Stomach (tissue), 9 donors: ENCODE results near the gene IRF7. TPM values are rescaled to one million over a fixed set of nuclear protein-coding genes. Genes with fewer than 3 reads are reported as not detected.

Experiments
- DNase-seq, 2 donors: peaks; one replicate each; pipeline versions ENCODE4 v3.0.0 to v3.0.0-alpha.2; 2013 to 2019
- H3K27ac ChIP-seq, 5 donors: fragments of 200-600 bp in 4 of 5; sonication (generic) in 4 of 5; one replicate each; pipeline ENCODE4 v1.5.1; 2013 to 2019; ENCODE audit warnings: mild to moderate bottlenecking in 1 of 5, moderate library complexity in 1 of 5
- H3K27me3 ChIP-seq, 3 donors: fragments of 200-600 bp; sonication (generic); one replicate each; pipeline ENCODE4 v1.5.1; 2017 to 2019; ENCODE audit warnings: mixed run types in 1 of 3
- H3K36me3 ChIP-seq, 4 donors: fragments of 200-600 bp; sonication (generic); 1 replicate in 3 of 4; 2 replicates in 1 of 4; pipeline ENCODE4 v1.5.1; 2016 to 2019
- H3K4me1 ChIP-seq, 4 donors: fragments of 200-600 bp; sonication (generic); one replicate each; pipeline ENCODE4 v1.5.1; 2016 to 2019
- H3K4me3 ChIP-seq, 4 donors: fragments of 200-600 bp; sonication (generic) in 3 of 4; one replicate each; pipeline ENCODE4 v1.5.1; 2016 to 2019; ENCODE audit warnings: mild to moderate bottlenecking in 1 of 4
- H3K9me3 ChIP-seq, 4 donors: fragments of 200-600 bp; sonication (generic); one replicate each; pipeline ENCODE4 v1.5.1; 2016 to 2019
- EP300 ChIP-seq: sonication (generic); formaldehyde crosslinking; IDR thresholded peaks from one replicate; pipeline ENCODE4 v1.6.1; 2017; ENCODE audit warnings: antibody characterized with exemption
- POLR2A ChIP-seq, 4 donors: fragments of 450-650 bp; IDR thresholded peaks; one replicate each; pipeline ENCODE4 v1.6.1; 2016; ENCODE audit warnings: antibody characterized with exemption in 4 of 4, control low read depth in 2 of 4, mild to moderate bottlenecking in 1 of 4, moderate library complexity in 1 of 4
- POLR2AphosphoS5 ChIP-seq, 3 donors: sonication (generic); formaldehyde crosslinking; IDR thresholded peaks; one replicate each; pipeline ENCODE4 v1.6.1; 2016; ENCODE audit warnings: antibody characterized with exemption in 3 of 3
- WGBS, 5 donors: extraction: QIAGEN DNeasy Blood & Tissue Kit in 3 of 5; methylation state at CpG; one replicate each; pipeline versions ENCODE4 v1.1.5 to v1.1.7; 2013 to 2018; 5-methylcytosine and 5-hydroxymethylcytosine counted together
- intact Hi-C: fragments of 100-400 bp; cut with DNase I; formaldehyde crosslinking; loops from one replicate; pipeline ENCODE4 v1.15.1; 2023; ENCODE audit warnings: low total_unique reads
- polyA plus RNA-seq, 3 donors: library from polyadenylated mRNA; stranded (reverse); fragments of 200-250 nt; gene quantifications; one replicate each; pipeline ENCODE4 v1.2.3, GENCODE V29; 2013
- total RNA-seq, 5 donors: library from RNA; depleted of rRNA; stranded (reverse); fragments of >200 nt; gene quantifications; one replicate each; pipeline versions ENCODE4 v1.1.0 to v1.2.3, GENCODE V29; 2014 to 2016
- TF ChIP-seq, protein P1 (sequence below), 7 experiments: fragments of 450-650 bp in 4 of 7; fragments of 200-600 bp in 3 of 7; sonication (generic) in 3 of 7; IDR thresholded peaks; one replicate each; pipeline ENCODE4 v1.5.1; 2016 to 2019; ENCODE audit warnings: antibody characterized with exemption in 7 of 7, control low read depth in 2 of 7, mild to moderate bottlenecking in 1 of 7
- donor health status: healthy with polysubstance abuse.
- donor health status: Bipolar disorder and iron deficiency.
- donor health status: healthy.

IRF7 gene
- total and polyA plus RNA-seq, 8 donors: 5.7 to 49.1 (median 33.7) TPM

DNA sequence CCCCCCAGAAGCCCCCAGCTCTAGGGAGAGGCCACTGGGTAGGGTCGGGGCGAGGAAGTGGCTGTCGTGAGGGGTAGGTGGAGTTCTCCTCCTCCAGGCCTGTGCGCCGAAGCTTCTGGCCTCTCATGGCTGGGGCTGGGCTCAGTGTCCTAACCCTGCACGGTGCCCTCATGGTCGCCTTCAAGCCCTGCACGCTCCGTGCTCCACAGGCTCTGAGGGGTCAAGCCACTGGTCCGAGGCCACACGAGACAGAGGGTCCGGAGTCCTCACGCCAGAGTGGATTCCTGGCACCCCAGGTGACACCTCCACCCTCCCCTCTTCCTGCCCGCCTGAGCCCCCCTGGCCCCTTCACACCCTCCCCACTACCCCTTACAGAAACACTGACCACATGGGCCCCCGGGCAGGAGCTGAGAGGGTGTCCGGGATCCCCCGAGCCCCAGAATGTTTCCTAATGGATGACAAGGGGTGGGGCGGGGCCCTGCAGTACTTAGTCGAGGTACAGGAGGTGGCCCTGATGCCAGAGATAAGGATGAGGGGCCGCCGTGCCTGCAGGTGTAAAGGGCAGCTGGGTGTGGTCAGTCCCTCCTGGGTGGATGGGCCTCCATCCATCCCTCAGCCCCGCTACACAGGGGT lies 10.0 kb upstream of the IRF7 start:
- intact Hi-C loops: no loop called here
- Histone ChIP-seq H3K4me1 (peaks cover 27 to 53% (median 35%) of the 10 kb centered on the region in 4 donors), H3K9me3 (no peaks in the 10 kb centered on the region), H3K4me3 (no peak overlapping the region), H3K36me3 (peaks cover 0 to 25% (median 3%) of the 10 kb centered on the region in 4 donors), H3K27ac (no peak overlapping the region), H3K27me3 (peaks cover 0 to 45% (median 29%) of the 10 kb centered on the region in 3 donors)
- no peak for TF ChIP-seq EP300
- 41 to 80% (median 51%) methylated on average over 19 to 22 of the region's 22 CpGs for WGBS, 5 donors
- DNase-seq: peak in 1 of 2 donors; percentile 63

DNA sequence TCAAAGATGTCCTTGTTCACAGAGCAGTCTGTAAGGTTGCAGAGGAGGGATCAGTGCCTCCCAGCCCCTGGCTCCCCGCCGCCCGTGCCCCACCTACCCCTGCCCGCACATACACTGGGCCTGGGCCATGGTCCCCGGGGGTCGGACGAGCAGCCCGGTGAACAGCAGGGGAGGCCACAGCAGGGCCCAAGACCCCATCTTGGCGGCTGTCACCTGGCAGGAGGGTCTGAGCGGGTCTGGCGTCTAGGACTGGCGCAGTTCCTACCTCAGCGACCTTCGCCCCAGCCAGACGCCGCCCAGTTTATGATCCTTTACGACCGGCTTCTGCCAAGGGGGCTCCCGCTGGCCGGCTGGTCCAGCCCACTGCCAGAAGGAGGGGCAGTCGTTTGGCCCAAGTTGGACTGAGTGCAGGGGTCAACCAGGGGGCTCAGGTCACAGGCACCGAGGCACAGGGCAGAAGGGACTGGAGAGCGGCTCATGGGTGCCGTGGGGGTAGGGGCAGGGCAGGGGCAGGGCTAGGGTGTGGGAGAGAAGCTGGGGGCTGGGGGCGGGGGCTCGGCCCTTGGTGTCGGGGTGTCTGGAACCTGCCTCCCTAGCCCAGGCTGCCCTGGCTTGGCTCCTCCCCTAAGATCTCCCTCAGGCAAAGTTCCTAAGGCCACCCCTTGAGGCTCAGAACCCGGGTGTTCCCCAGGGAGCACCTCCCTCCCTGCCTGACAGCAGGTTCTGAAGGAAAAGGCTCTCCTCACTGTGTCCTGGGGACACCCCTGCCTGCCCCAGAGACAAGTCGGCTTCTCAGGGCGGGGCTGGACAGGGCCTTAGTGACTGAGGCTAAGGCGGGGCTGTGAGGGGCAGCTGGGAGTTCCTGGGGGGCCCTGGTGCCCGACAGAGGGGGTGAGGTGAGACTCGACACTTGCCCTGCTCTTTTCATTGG lies 9.2 kb upstream of the IRF7 start, which contains the start of gene CDHR5:
TSS of gene CDHR5 (minus strand) at position 251 of the 931 bp plus-strand sequence. CDS start at position 198, 53 bp downstream.
- Histone ChIP-seq H3K9me3 (no peaks in the 10 kb centered on the region), H3K4me1 (peaks cover 27 to 56% (median 35%) of the 10 kb centered on the region in 4 donors), H3K27me3 (peaks cover 0 to 45% (median 29%) of the 10 kb centered on the region in 3 donors), H3K4me3 (peak within 1 kb of the TSS in 2 of 4 donors; percentile 5 to 10), H3K27ac (no peak within 1 kb of the TSS), H3K36me3 (peaks cover 0 to 25% (median 3%) of the 10 kb centered on the region in 4 donors)
- DNase-seq: peak in 1 of 2 donors; percentile 79
- 32 to 75% (median 43%) methylated on average over 7 to 33 of the region's 33 CpGs for WGBS, 5 donors
- TF ChIP-seq, protein P1, sequence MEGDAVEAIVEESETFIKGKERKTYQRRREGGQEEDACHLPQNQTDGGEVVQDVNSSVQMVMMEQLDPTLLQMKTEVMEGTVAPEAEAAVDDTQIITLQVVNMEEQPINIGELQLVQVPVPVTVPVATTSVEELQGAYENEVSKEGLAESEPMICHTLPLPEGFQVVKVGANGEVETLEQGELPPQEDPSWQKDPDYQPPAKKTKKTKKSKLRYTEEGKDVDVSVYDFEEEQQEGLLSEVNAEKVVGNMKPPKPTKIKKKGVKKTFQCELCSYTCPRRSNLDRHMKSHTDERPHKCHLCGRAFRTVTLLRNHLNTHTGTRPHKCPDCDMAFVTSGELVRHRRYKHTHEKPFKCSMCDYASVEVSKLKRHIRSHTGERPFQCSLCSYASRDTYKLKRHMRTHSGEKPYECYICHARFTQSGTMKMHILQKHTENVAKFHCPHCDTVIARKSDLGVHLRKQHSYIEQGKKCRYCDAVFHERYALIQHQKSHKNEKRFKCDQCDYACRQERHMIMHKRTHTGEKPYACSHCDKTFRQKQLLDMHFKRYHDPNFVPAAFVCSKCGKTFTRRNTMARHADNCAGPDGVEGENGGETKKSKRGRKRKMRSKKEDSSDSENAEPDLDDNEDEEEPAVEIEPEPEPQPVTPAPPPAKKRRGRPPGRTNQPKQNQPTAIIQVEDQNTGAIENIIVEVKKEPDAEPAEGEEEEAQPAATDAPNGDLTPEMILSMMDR (IDR thresholded peaks at IDR 0.05): no peak
- no peak for TF ChIP-seq POLR2A (IDR thresholded peaks at IDR 0.05)
- TF ChIP-seq POLR2AphosphoS5 (IDR thresholded peaks at IDR 0.05): no peak
- TF ChIP-seq EP300: no peak
- intact Hi-C loops: no loop called here

DNA sequence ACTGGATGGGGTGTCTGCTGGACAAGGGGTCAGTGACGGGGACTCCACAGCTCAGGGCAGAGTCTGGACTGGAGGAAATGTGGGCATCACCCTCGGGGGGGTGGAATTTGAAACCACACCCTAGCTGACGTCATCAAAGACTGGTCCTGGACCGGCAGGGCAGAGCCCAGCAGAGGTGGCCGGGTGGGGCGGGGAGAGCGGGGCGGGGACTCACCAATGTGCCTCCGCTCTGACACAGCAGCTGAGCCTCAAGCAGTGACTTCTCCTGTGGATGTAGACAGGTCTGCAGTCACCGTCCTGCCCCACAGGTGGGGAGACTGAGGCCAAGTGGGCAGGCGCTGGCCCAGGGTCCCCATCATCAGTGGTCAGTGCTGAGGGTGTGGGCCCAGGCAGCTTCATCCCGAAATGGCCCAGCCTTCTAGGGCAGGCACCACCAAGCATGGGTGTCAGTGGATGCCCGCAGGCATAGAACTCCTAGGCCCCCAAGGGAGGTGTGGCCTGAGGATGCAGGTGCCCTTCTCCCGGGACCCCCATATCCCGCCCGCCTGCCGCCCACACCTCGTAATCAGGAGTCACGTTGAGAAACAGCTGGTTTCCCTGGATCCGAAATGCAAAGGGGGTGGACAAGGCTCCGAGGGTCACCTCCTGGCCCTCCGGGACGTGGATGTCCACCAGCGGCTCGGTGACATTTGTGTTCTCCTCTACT lies 8.4 kb upstream of the IRF7 start:
- Histone ChIP-seq H3K9me3 (no peaks in the 10 kb centered on the region), H3K36me3 (peaks cover 0 to 32% (median 6%) of the 10 kb centered on the region in 4 donors), H3K27ac (no peak overlapping the region), H3K27me3 (peaks cover 0 to 45% (median 29%) of the 10 kb centered on the region in 3 donors), H3K4me1 (peaks cover 27 to 50% (median 33%) of the 10 kb centered on the region in 4 donors), H3K4me3 (peak overlapping the region in 2 of 4 donors; percentile 5 to 10)
- TF ChIP-seq, protein P1 (IDR thresholded peaks at IDR 0.05): no peak
- TF ChIP-seq POLR2AphosphoS5 (IDR thresholded peaks at IDR 0.05): no peak
- TF ChIP-seq POLR2A (IDR thresholded peaks at IDR 0.05): no peak
- no peak for TF ChIP-seq EP300
- 31 to 67% (median 52%) methylated on average over 22 to 25 of the region's 25 CpGs for WGBS, 5 donors
- DNase-seq: peak; percentile 73 to 91
- intact Hi-C loops: no loop called here

DNA sequence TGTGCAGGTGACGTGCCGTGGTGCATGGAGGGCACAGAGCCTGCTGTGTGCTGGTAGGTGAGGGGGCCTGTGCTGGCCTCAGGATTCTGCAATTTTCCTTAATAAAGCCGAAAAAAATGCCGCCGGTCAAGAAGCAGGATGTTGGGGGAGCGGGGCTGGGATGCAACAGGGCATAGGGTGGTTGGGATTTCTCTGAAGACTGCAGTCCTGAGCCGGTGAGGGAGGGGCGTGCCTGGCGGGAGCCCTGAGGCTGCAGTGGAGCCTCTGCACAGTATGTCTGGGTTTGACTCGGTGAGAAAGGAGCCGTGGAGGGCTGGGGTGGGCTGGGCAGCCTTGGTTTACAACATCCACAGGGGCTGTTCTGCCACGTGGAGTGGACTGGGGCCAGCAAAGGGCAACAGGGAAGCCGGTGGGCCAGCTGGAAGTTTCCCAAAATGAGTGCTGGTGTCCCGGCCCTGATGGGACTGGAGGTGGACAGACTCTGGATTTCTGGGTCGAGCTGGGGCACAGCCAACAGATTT lies 7.7 kb upstream of the IRF7 start:
- peaks cover 27 to 45% (median 29%) of the 10 kb centered on the region in 4 donors for H3K4me1 ChIP-seq
- no peak overlapping the region for H3K27ac ChIP-seq
- peaks cover 0 to 34% (median 8%) of the 10 kb centered on the region in 4 donors for H3K36me3 ChIP-seq
- peak in 1 of 2 donors; percentile 16 for DNase-seq
- WGBS, 5 donors: 69 to 83% (median 73%) methylated on average over 15 of the region's 15 CpGs
- H3K9me3 ChIP-seq: no peaks in the 10 kb centered on the region
- peaks cover 0 to 45% (median 29%) of the 10 kb centered on the region in 3 donors for H3K27me3 ChIP-seq
- TF ChIP-seq, protein P1 (IDR thresholded peaks at IDR 0.05): no peak
- TF ChIP-seq EP300 (no peak), POLR2AphosphoS5 (IDR thresholded peaks at IDR 0.05) (no peak), POLR2A (IDR thresholded peaks at IDR 0.05) (no peak)
- no peak overlapping the region for H3K4me3 ChIP-seq
- intact Hi-C loops: no loop called here
